CD4-positive, alpha-beta T cell (primary cell): ENCODE data around the gene FBN2. TPM values are rescaled to one million over a fixed set of nuclear protein-coding genes. Genes with fewer than 3 reads are reported as not detected.

ENCODE experiments used
- ATAC-seq: fragments of 200-7000 bp; cut with Tn5 transposase; one replicate; pipeline ENCODE4 v1.10.0; 2022; ENCODE audit warnings: mild to moderate bottlenecking; ENCODE audit not compliant: poor library complexity
- CTCF ChIA-PET: fragments of 350-600 bp; sonication (Branson Sonifier 250); formaldehyde crosslinking; loops from one replicate; lab custom pipeline; 2021; ENCODE audit warnings: antibody characterized with exemption, inconsistent platforms; lab: Charles Lee
- POLR2A ChIA-PET: fragments of 350-600 bp; sonication (Branson Sonifier 250); formaldehyde crosslinking; loops from one replicate; lab custom pipeline; 2021; ENCODE audit warnings: antibody characterized with exemption, inconsistent platforms; lab: Charles Lee
- DNase-seq, 14 experiments: peaks; one replicate each; pipeline ENCODE4 v3.0.0-alpha.2; 2013 to 2020; ENCODE audit warnings: mixed read lengths in 2 of 14
- H3K27ac ChIP-seq, 2 donors: one replicate each; pipeline versions ENCODE4 v1.5.1 to v1.7.0; 2013; ENCODE audit warnings: low read length in 2 of 2, low read depth in 1 of 2, mild to moderate bottlenecking in 1 of 2
- H3K27me3 ChIP-seq, 2 experiments: 1 replicate in 1 of 2; 2 replicates in 1 of 2; pipeline versions ENCODE4 v1.6.1 to v1.7.0; 2013; ENCODE audit warnings: low read length in 2 of 2, control low read depth in 1 of 2, mild to moderate bottlenecking in 1 of 2, moderate library complexity in 1 of 2; ENCODE audit not compliant: insufficient read depth in 2 of 2, control insufficient read depth in 1 of 2
- H3K36me3 ChIP-seq: one replicate; pipeline ENCODE4 v1.6.1; 2013; ENCODE audit warnings: low read length, control low read depth; ENCODE audit not compliant: insufficient read depth
- H3K4me1 ChIP-seq: one replicate; pipeline ENCODE4 v1.6.1; 2013; ENCODE audit warnings: low read length, control low read depth; ENCODE audit not compliant: insufficient read depth
- H3K4me3 ChIP-seq: one replicate; pipeline ENCODE4 v1.5.1; 2013; ENCODE audit warnings: mild to moderate bottlenecking, low read length, moderate library complexity
- H3K9me3 ChIP-seq, 2 experiments: 1 replicate in 1 of 2; 2 replicates in 1 of 2; pipeline versions ENCODE4 v1.6.1 to v1.7.0; 2013; ENCODE audit warnings: low read length in 2 of 2, mild to moderate bottlenecking in 2 of 2, control low read depth in 1 of 2, moderate library complexity in 1 of 2; ENCODE audit not compliant: control insufficient read depth in 1 of 2, insufficient read depth in 1 of 2
- H3K27ac Mint-ChIP-seq: one replicate; pipeline ENCODE4 v1.8.0; 2020; ENCODE audit warnings: mixed read lengths
- H3K27me3 Mint-ChIP-seq: one replicate; pipeline ENCODE4 v1.8.0; 2021; ENCODE audit warnings: mixed read lengths
- H3K36me3 Mint-ChIP-seq: one replicate; pipeline ENCODE4 v1.8.0; 2021; ENCODE audit warnings: low read depth, mixed read lengths
- H3K4me1 Mint-ChIP-seq: one replicate; pipeline ENCODE4 v1.8.0; 2021; ENCODE audit warnings: low read depth, mixed read lengths
- H3K4me3 Mint-ChIP-seq: one replicate; pipeline ENCODE4 v1.8.0; 2020; ENCODE audit warnings: mild to moderate bottlenecking, mixed read lengths
- H3K9me3 Mint-ChIP-seq: one replicate; pipeline ENCODE4 v1.8.0; 2020; ENCODE audit warnings: mixed read lengths
- intact Hi-C, 2 experiments: fragments of 100-400 bp; cut with DNase I in 1 of 2; cut with micrococcal nuclease in 1 of 2; formaldehyde crosslinking; loops; one replicate each; pipeline versions ENCODE4 v1.15.1 to v1.9.0; 2023 to 2025; cut with DNase I, micrococcal nuclease
- total RNA-seq, 174 experiments: library from RNA in 2 of 174; stranded (reverse) in 2 of 174; gene quantifications; one replicate each; pipeline ENCODE4 v1.2.3 and lab custom pipeline; 2021 to 2026
- TF ChIP-seq, protein P1 (sequence below): fragments of 200-600 bp; IDR thresholded peaks from one replicate; pipeline ENCODE4 v1.8.0; 2022; ENCODE audit warnings: antibody characterized with exemption, mild to moderate bottlenecking

FBN2 gene
- total RNA-seq, 2 experiments from 2014 or later: 0.06 TPM; not detected in 1

GRCh38 chr5:128213340-128213739 lies 324.7 kb downstream of the FBN2 start:
- Histone ChIP-seq H3K9me3 (no peaks in the 10 kb centered on the region), H3K27me3 (no peaks in the 10 kb centered on the region), H3K4me3 (no peak overlapping the region), H3K36me3 (no peaks in the 10 kb centered on the region), H3K27ac (no peak overlapping the region), H3K4me1 (no peaks in the 10 kb centered on the region)
- intact Hi-C loops: loop anchor here (2.0 to 5.0 kb wide), 4 partner anchors 464 to 1639 kb away; no protein-coding TSS in a partner anchor
- DNase-seq: peak in 7 of 14 experiments; percentile 6 to 66 (median 38)
- POLR2A ChIA-PET: no interaction called here
- Mint-ChIP-seq H3K9me3 (no peaks in the 10 kb centered on the region), H3K27me3 (peaks cover 7% of the 10 kb centered on the region), H3K4me1 (no peaks in the 10 kb centered on the region), H3K27ac (no peak overlapping the region), H3K36me3 (no peaks in the 10 kb centered on the region), H3K4me3 (no peak overlapping the region)
- no peak for ATAC-seq
- TF ChIP-seq, protein P1, sequence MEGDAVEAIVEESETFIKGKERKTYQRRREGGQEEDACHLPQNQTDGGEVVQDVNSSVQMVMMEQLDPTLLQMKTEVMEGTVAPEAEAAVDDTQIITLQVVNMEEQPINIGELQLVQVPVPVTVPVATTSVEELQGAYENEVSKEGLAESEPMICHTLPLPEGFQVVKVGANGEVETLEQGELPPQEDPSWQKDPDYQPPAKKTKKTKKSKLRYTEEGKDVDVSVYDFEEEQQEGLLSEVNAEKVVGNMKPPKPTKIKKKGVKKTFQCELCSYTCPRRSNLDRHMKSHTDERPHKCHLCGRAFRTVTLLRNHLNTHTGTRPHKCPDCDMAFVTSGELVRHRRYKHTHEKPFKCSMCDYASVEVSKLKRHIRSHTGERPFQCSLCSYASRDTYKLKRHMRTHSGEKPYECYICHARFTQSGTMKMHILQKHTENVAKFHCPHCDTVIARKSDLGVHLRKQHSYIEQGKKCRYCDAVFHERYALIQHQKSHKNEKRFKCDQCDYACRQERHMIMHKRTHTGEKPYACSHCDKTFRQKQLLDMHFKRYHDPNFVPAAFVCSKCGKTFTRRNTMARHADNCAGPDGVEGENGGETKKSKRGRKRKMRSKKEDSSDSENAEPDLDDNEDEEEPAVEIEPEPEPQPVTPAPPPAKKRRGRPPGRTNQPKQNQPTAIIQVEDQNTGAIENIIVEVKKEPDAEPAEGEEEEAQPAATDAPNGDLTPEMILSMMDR: peak; percentile 56
- CTCF ChIA-PET: no interaction called here

DNA sequence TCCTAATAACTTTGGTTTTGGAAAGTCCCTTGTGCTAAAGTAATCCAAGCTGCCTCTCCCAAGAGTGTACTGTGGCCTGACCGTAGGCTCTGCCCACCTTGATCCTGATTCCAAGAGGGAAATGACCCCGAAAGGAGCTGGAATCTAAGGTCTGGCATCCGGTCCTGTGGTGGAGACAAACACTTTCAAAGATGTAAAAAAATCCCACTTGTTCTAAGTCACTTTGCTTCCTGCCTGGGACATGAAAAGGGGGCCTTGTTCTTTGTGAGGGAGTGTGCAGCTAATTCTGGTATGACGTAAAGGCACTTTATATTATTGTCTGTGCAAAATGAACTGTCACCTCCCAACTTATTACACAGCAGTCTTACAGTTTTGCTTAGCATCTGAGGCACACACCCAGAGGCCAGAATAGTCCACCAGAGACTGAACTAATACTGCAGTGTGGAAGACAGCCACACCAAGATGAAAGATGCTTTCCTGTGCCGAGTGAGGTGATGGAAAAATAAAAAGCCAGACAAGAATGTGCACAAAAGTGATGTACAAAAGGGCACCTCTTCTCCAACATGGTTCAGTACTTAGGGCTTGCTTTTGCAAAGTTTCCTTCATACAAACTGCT lies 325.7 kb downstream of the FBN2 start:
- no peak overlapping the region for H3K4me3 ChIP-seq
- no peak overlapping the region for H3K4me3 Mint-ChIP-seq
- no peaks in the 10 kb centered on the region for H3K4me1 Mint-ChIP-seq
- no peaks in the 10 kb centered on the region for H3K27me3 ChIP-seq
- no peaks in the 10 kb centered on the region for H3K9me3 ChIP-seq
- no peak for DNase-seq
- TF ChIP-seq, protein P1: no peak
- intact Hi-C loops: loop anchor here (2.0 to 5.0 kb wide), 4 partner anchors 465 to 1641 kb away; no protein-coding TSS in a partner anchor
- ATAC-seq: no peak
- no peaks in the 10 kb centered on the region for H3K36me3 Mint-ChIP-seq
- ChIA-PET CTCF (no interaction called here), POLR2A (no interaction called here)
- no peak overlapping the region for H3K27ac ChIP-seq
- no peaks in the 10 kb centered on the region for H3K4me1 ChIP-seq
- H3K9me3 Mint-ChIP-seq: no peaks in the 10 kb centered on the region
- no peak overlapping the region for H3K27ac Mint-ChIP-seq
- H3K36me3 ChIP-seq: no peaks in the 10 kb centered on the region
- peaks cover 13% of the 10 kb centered on the region for H3K27me3 Mint-ChIP-seq

DNA sequence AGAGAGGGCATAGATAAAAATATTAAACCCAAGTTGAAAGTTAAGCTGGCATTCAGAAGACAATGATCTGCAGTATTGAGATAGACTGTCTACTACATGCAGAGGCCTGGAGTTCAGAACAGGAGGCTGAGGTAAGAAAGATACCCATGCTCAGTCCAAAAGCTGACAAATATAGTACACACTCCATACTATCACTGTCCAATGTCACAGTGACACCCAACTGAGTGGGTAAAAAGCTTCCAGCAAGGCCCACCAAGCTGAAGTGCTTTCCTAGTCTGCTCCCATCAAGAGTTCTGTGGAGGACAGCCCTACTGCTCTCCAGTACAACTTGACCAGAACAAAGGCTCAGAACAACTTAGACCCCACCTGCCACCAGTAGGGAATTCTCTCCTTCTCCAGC lies 329.6 kb downstream of the FBN2 start:
- Histone ChIP-seq H3K36me3 (no peaks in the 10 kb centered on the region), H3K4me3 (no peak overlapping the region), H3K4me1 (no peaks in the 10 kb centered on the region), H3K9me3 (no peaks in the 10 kb centered on the region), H3K27ac (no peak overlapping the region), H3K27me3 (no peaks in the 10 kb centered on the region)
- TF ChIP-seq, protein P1: no peak
- Mint-ChIP-seq H3K36me3 (no peaks in the 10 kb centered on the region), H3K9me3 (no peaks in the 10 kb centered on the region), H3K4me1 (no peaks in the 10 kb centered on the region), H3K4me3 (no peak overlapping the region), H3K27me3 (peaks cover 13% of the 10 kb centered on the region), H3K27ac (no peak overlapping the region)
- no peak for ATAC-seq
- DNase-seq: no peak
- ChIA-PET POLR2A (no interaction called here), CTCF (interaction anchor here (0.7 kb wide), 1 partner anchor 15 kb away, joined by 3 read pairs; no protein-coding TSS in a partner anchor)
- intact Hi-C loops: loop anchor here (10.0 kb wide), 2 partner anchors 334 to 886 kb away; partner anchors contain the start of gene ISOC1 (in 1 of the 2)
